Mesothelial cell of epicardium (in vitro differentiated cells): ENCODE results near the gene SFI1. TPM values are rescaled to one million over a fixed set of nuclear protein-coding genes. Genes with fewer than 3 reads are reported as not detected.
"Not testable (repeated sequence)": the region's sequence is repeated elsewhere in the genome, so short reads cannot be mapped to it uniquely, and the experiment has no call there.

Experiments used
- DNase-seq, 2 experiments: peaks; one replicate each; pipeline ENCODE4 v3.0.0; 2021; ENCODE audit warnings: low spot score in 2 of 2; ENCODE audit not compliant: unreplicated experiment in 2 of 2
- H3K27ac Mint-ChIP-seq: 2 replicates; pipeline ENCODE4 v1.8.0; 2021; ENCODE audit warnings: mixed read lengths
- H3K27me3 Mint-ChIP-seq: 2 replicates; pipeline ENCODE4 v1.8.0; 2021; ENCODE audit warnings: low read depth, mixed read lengths
- H3K36me3 Mint-ChIP-seq: 2 replicates; pipeline ENCODE4 v1.8.0; 2021; ENCODE audit warnings: mixed read lengths
- H3K4me1 Mint-ChIP-seq: 2 replicates; pipeline ENCODE4 v1.8.0; 2021; ENCODE audit warnings: mixed read lengths
- H3K4me3 Mint-ChIP-seq: 2 replicates; pipeline ENCODE4 v1.8.0; 2021; ENCODE audit warnings: mild to moderate bottlenecking, moderate library complexity, mixed read lengths
- H3K9me3 Mint-ChIP-seq: 2 replicates; pipeline ENCODE4 v1.8.0; 2021; ENCODE audit warnings: mixed read lengths
- total RNA-seq: library from RNA; stranded (reverse); gene quantifications from 3 replicates; pipeline ENCODE4 v1.2.1, GENCODE V29; 2021
- TF ChIP-seq, protein P1 (sequence below): fragments of 200-600 bp; sonication (generic); IDR thresholded peaks from one replicate; pipeline ENCODE4 v1.5.0; 2021; ENCODE audit warnings: antibody characterized with exemption; ENCODE audit not compliant: unreplicated experiment

SFI1 gene
- total RNA-seq, 1 donor from 2014 or later, result 45.7 TPM

- H3K27me3 Mint-ChIP-seq, result no peaks in the 10 kb centered on the region
- H3K4me1 Mint-ChIP-seq, result no peaks in the 10 kb centered on the region
- TF ChIP-seq, protein P1, sequence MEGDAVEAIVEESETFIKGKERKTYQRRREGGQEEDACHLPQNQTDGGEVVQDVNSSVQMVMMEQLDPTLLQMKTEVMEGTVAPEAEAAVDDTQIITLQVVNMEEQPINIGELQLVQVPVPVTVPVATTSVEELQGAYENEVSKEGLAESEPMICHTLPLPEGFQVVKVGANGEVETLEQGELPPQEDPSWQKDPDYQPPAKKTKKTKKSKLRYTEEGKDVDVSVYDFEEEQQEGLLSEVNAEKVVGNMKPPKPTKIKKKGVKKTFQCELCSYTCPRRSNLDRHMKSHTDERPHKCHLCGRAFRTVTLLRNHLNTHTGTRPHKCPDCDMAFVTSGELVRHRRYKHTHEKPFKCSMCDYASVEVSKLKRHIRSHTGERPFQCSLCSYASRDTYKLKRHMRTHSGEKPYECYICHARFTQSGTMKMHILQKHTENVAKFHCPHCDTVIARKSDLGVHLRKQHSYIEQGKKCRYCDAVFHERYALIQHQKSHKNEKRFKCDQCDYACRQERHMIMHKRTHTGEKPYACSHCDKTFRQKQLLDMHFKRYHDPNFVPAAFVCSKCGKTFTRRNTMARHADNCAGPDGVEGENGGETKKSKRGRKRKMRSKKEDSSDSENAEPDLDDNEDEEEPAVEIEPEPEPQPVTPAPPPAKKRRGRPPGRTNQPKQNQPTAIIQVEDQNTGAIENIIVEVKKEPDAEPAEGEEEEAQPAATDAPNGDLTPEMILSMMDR, result no peak
- no peak overlapping the region for H3K4me3 Mint-ChIP-seq
- H3K9me3 Mint-ChIP-seq, result no peaks in the 10 kb centered on the region
- H3K36me3 Mint-ChIP-seq, result peaks cover 9% of the 10 kb centered on the region
- DNase-seq, result no peak
- H3K27ac Mint-ChIP-seq, result no peak overlapping the region
Measured at GRCh38 chr22:31652911-31653684, 156.8 kb downstream of the SFI1 start.

DNA sequence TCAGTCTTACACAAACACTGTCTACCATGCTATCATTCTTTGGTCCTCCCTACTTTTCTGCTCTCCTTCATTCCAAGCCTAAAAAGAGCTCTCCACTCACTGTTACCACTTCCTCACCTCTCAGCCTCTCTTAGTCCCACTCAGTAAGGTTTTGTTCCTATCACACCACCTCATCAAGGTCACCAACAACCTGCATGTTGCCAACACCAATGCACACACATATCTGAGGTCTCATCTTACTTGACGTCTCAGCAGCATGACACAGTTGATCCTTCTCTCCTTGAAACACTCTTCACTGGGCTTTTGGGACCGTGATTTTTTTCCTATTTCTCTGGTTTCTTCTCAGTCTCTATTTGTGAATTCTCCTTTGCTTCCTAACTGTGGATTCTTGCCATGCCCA, 157.6 kb downstream of the SFI1 start:
- Mint-ChIP-seq H3K27me3 (no peaks in the 10 kb centered on the region), H3K4me1 (no peaks in the 10 kb centered on the region), H3K9me3 (no peaks in the 10 kb centered on the region), H3K36me3 (peaks cover 8% of the 10 kb centered on the region), H3K27ac (no peak overlapping the region), H3K4me3 (no peak overlapping the region)
- TF ChIP-seq, protein P1, result no peak
- no peak for DNase-seq

GRCh38 chr22:31654408-31654807, 158.1 kb downstream of the SFI1 start:
- Mint-ChIP-seq H3K9me3 (no peaks in the 10 kb centered on the region), H3K4me3 (no peak overlapping the region), H3K27ac (no peak overlapping the region), H3K36me3 (peaks cover 5% of the 10 kb centered on the region), H3K27me3 (no peaks in the 10 kb centered on the region), H3K4me1 (no peaks in the 10 kb centered on the region)
- TF ChIP-seq, protein P1, result no peak
- no peak for DNase-seq

- H3K4me3 Mint-ChIP-seq, result no peak overlapping the region
- H3K4me1 Mint-ChIP-seq, result peaks cover 18% of the 10 kb centered on the region
- H3K27ac Mint-ChIP-seq, result no peak overlapping the region
- H3K36me3 Mint-ChIP-seq, result no peaks in the 10 kb centered on the region
- H3K27me3 Mint-ChIP-seq, result peaks cover under 1% of the 10 kb centered on the region
- DNase-seq, result no peak
- no peaks in the 10 kb centered on the region for H3K9me3 Mint-ChIP-seq
- TF ChIP-seq, protein P1, result no peak
Measured at GRCh38 chr22:31659246-31659645, 162.9 kb downstream of the SFI1 start.

DNA sequence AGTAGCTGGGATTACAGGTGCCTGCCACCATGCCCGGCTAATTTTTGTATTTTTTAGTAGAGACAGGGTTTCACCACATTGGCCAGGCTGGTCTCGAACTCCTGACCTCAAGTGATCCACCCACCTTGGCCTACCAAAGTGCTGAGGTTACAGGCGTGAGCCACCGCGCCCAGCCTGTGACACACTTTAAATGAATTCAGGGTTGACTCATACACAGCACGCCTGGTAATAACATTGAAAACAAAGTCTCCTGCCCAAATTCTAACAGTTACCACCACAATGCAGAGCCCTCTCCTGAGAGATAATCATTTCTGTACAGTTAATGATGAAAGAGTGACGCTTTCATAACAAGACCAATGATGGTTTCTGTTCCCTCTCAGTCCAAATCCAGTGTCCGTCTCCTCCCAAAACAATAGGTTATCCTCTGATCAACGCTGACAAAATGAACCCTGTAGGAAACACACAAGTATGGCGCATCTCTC, 164.6 kb downstream of the SFI1 start:
- H3K9me3 Mint-ChIP-seq, H3K27me3 Mint-ChIP-seq, DNase-seq, H3K36me3 Mint-ChIP-seq: not testable (repeated sequence)
- H3K4me3 Mint-ChIP-seq, result peak overlapping the region; percentile 94
- H3K27ac Mint-ChIP-seq, result peak overlapping the region; percentile 95
- H3K4me1 Mint-ChIP-seq, result peaks cover 18% of the 10 kb centered on the region

GRCh38 chr22:31661851-31662667, 165.7 kb downstream of the SFI1 start, which contains the start of gene PISD:
Gene PISD (minus strand): TSS chr22:31662215. CDS start chr22:31662208, 7 bp downstream.
- peaks cover 18% of the 10 kb centered on the region for H3K4me1 Mint-ChIP-seq
- TF ChIP-seq, protein P1, result no peak
- H3K27me3 Mint-ChIP-seq, result peaks cover 6% of the 10 kb centered on the region
- H3K27ac Mint-ChIP-seq, result peak within 1 kb of the TSS; percentile 95
- H3K4me3 Mint-ChIP-seq, result peak within 1 kb of the TSS; percentile 94
- H3K36me3 Mint-ChIP-seq, result no peaks in the 10 kb centered on the region
- no peaks in the 10 kb centered on the region for H3K9me3 Mint-ChIP-seq
- DNase-seq, result peak; percentile 91 to 97
